IPS DF 6.9 (cell line): ENCODE data around the gene C15orf40.
A peak's percentile ranks its signal among the peaks of the same experiment; 100 is the strongest.
"Not testable (repeated sequence)": the region's sequence is repeated elsewhere in the genome, so short reads cannot be mapped to it uniquely, and the experiment has no call there.

Experiments
- DNase-seq: peaks from one replicate; pipeline ENCODE4 v3.0.0-alpha.2; 2013; ENCODE audit warnings: low read depth, low spot score
- H3K27ac ChIP-seq: one replicate; pipeline ENCODE4 v1.5.1; 2013; ENCODE audit warnings: low read length, control low read depth
- H3K27me3 ChIP-seq: 2 replicates; pipeline ENCODE4 v1.6.1; 2013; ENCODE audit warnings: mild to moderate bottlenecking, low read length; ENCODE audit not compliant: control insufficient read depth, insufficient read depth
- H3K36me3 ChIP-seq: 2 replicates; pipeline ENCODE4 v1.6.1; 2013; ENCODE audit warnings: low read length; ENCODE audit not compliant: control insufficient read depth, insufficient read depth
- H3K4me1 ChIP-seq: 2 replicates; pipeline ENCODE4 v1.6.1; 2013; ENCODE audit warnings: low read length; ENCODE audit not compliant: control insufficient read depth, insufficient read depth
- H3K4me3 ChIP-seq: 2 replicates; pipeline ENCODE4 v1.5.1; 2013; ENCODE audit warnings: mild to moderate bottlenecking, low read length
- H3K9me3 ChIP-seq: 2 replicates; pipeline ENCODE4 v1.6.1; 2013; ENCODE audit warnings: low read length, inconsistent platforms; ENCODE audit not compliant: control insufficient read depth, insufficient read depth
- WGBS: extraction: QIAGEN DNeasy Blood & Tissue Kit; methylation state at CpG from one replicate; pipeline ENCODE4 v1.1.7; 2013; ENCODE audit warnings: mixed read lengths, missing lambda C conversion rate; ENCODE audit not compliant: insufficient read length, insufficient coverage; 5-methylcytosine and 5-hydroxymethylcytosine counted together

Gene C15orf40

DNA sequence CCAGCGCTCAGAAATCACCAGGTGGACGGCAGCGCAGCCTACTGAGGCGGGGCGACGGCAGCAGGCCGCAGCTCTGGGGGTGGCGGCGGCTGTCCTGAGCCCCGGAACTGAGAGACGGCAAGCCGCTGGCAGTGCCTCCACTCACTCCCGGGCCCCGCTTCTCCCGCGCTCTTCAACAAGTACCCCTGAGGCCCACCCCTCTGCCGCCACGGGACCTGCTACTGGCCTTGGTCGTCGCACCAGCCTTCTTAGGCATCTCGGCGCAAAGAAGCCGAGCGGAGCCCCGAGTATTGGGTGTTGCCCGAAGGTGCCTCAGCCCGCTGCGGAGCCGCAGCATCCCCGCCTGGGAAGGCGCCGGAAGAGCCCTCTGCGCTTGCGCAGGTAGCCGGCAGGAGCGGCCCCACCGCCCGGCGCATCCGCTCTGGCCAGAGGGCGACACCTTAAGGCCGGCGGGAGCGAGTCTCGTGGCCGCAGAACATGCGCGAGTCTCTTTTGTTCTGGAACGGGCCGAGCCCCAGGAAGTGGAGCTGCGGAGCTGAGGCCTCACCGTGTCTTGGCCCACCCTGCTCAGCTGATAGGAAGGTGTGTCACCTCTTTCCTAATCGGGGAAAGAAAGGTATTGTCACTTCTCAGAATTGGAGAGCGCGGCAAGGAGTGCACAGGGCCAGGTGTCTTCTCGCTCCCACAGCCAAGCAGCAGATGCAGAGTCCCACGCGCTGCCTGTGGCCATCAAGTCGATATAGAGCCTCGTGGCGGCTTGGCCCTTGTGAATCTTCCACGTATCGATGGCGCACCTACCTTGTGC is at the start of gene C15orf40:
Gene C15orf40 (minus strand): TSS at position 369 of the 805 bp plus-strand sequence. CDS start 32 bp downstream, at position 337.
- H3K4me1 ChIP-seq = no peaks in the 10 kb centered on the region; the same call in 1 of the 2 replicates
- no peaks in the 10 kb centered on the region for H3K9me3 ChIP-seq
- H3K27ac ChIP-seq = no peak within 1 kb of the TSS
- WGBS = no CpG with 5 or more reads among the region's 64 CpGs
- no peaks in the 10 kb centered on the region; the same call in 1 of the 2 replicates for H3K36me3 ChIP-seq
- H3K4me3 ChIP-seq = peak within 1 kb of the TSS; percentile 65
- H3K27me3 ChIP-seq = no peaks in the 10 kb centered on the region
- peak; percentile 70 for DNase-seq

DNA sequence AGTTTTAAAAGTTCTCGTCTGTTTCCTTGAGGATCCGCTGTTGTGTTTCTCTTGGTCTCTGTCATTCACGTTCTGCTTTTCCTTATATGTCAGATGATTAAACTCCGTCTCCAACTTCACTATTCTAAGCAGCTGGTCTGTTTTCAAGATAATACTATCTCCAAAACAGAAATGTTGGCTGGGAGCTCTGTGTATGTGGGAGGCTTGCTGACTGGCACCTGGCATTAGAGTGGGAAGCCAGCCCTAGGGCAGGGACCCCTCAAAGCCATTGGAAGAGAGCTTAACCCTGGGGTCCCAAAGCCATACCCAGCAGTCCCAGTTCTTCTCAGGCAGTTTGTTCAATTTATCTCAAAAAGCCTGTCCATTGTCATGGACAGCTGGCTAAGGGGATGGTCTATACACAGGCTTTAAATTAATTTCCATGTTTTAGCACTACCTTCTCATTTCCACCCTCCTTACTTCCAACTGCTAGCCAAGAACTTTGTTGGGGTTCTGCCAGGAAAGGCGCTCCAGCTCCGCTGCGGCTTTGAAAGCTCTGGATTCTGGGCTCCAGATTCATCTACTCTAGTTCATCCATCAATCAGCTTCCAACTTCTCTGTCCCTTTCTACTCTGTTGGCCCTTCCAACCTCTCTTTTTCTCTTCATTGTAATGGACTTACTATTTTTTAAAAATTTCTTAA is 46.4 kb upstream of the C15orf40 start:
- Histone ChIP-seq H3K9me3 (no peaks in the 10 kb centered on the region), H3K36me3 (0 out of 2 replicates have a peak, but pooled peaks cover 4% of the 10 kb centered on the region), H3K4me1 (no peaks in the 10 kb centered on the region), H3K4me3 (no peak overlapping the region), H3K27me3 (no peaks in the 10 kb centered on the region), H3K27ac (no peak overlapping the region)
- DNase-seq = no peak
- no CpG with 5 or more reads among the region's 7 CpGs for WGBS

DNA sequence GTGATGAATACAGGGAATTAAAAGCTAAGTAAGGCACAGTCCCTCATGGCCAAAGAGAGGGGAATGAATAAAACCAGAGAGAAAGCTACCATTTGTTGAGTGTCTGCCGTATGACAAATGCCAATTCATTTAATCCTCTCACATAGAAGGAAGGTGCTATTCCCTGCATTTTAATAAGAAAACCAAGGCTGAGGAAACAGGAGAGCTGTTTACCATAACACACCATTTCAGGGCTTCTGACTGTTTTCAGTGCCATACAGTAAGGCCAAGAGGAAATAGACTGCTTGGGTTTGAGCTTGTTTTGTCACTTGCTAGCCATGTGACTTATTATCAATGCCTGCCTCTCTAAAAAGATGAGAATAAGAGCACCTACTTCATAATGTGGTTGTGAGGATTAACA is 45.6 kb upstream of the C15orf40 start:
- H3K36me3 ChIP-seq = 0 out of 2 replicates have a peak, but pooled peaks cover 4% of the 10 kb centered on the region
- no peak for DNase-seq
- H3K4me3 ChIP-seq = no peak overlapping the region
- no peaks in the 10 kb centered on the region for H3K4me1 ChIP-seq
- no peaks in the 10 kb centered on the region for H3K27me3 ChIP-seq
- WGBS = no CpG with 5 or more reads among the region's 1 CpG
- H3K27ac ChIP-seq = no peak overlapping the region
- no peaks in the 10 kb centered on the region for H3K9me3 ChIP-seq

DNA sequence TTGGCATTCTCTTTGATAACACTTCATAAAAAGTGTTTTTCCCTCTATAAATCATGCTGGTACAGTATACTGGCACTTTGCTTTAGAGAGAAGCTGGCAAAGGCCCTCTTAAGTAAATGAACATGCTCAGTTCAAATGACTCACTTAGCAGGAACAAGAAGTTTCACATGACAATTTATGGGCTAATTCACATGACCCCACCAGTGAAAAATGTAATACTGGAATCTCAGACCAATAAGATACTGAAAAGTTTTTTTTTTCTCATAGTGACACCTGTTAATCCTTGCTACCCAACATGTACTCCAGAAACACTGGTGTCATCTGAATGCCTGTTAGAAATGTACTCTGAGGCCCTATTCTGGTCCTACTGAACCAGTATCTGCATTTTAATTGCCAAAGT is 41.7 kb upstream of the C15orf40 start:
- Histone ChIP-seq H3K9me3 (no peaks in the 10 kb centered on the region), H3K27ac (no peak overlapping the region), H3K36me3 (peaks cover 6% of the 10 kb centered on the region; the same call in 1 of the 2 replicates), H3K4me3 (no peak overlapping the region), H3K27me3 (no peaks in the 10 kb centered on the region), H3K4me1 (no peaks in the 10 kb centered on the region)
- no peak for DNase-seq

DNA sequence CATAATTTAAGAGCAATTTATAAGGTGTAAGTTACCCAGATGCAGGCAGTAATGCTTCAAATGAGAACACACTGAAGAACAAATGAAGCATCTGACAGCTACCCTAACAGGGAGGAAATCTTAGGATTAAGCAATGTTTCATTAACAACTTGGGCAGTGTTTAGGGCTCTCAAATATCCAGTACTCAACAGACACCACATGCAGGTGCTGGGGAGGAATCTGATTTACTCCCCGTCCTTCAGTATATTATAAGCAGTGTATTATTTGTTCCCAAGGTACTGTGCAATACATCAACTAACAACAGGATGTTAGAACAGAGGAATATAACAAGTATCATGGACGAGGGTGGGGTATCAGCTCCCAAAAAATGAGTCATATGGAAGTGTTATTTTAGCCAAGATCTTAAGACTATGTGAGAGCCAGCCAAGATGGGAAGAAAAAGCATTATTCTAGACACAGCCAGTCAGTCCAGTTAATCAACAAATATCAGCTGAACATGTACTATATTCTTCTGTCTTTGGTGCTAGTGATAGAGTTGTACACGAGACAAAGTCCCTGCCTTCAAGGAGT is 35.2 kb upstream of the C15orf40 start:
- peaks cover 10% of the 10 kb centered on the region; the same call in 1 of the 2 replicates for H3K36me3 ChIP-seq

DNA sequence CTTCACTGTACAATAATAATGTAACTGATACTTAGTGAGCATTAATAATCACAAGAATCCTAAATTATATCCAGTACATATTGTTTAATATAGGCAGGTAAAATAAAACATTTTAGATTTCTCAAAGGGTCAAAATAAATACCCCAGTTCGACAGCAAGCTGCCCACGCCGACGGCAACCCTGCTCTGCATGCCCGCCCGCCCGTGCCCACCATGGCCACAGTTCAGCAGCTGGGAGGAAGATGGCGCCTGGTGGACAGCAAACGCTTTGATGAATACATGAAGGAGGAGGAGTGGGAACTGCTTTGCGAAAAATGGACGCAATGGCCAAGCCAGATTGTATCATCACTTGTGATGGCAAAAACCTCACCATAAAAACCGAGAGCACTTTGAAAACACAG is 32.7 kb upstream of the C15orf40 start:
- WGBS = no CpG with 5 or more reads among the region's 12 CpGs
- H3K4me3 ChIP-seq = no peak overlapping the region
- H3K4me1 ChIP-seq = no peaks in the 10 kb centered on the region
- no peak overlapping the region for H3K27ac ChIP-seq
- H3K27me3 ChIP-seq = no peaks in the 10 kb centered on the region
- no peaks in the 10 kb centered on the region for H3K9me3 ChIP-seq
- H3K36me3 ChIP-seq = peaks cover 10% of the 10 kb centered on the region; the same call in 1 of the 2 replicates
- DNase-seq = no peak

More for the DNA sequence above, 35.2 kb upstream of the C15orf40 start:
- no peak overlapping the region for H3K27ac ChIP-seq
- no CpG with 5 or more reads among the region's 3 CpGs for WGBS
- H3K9me3 ChIP-seq = no peaks in the 10 kb centered on the region
- no peak for DNase-seq
- no peaks in the 10 kb centered on the region for H3K4me1 ChIP-seq
- no peaks in the 10 kb centered on the region for H3K27me3 ChIP-seq
- H3K4me3 ChIP-seq = no peak overlapping the region

DNA sequence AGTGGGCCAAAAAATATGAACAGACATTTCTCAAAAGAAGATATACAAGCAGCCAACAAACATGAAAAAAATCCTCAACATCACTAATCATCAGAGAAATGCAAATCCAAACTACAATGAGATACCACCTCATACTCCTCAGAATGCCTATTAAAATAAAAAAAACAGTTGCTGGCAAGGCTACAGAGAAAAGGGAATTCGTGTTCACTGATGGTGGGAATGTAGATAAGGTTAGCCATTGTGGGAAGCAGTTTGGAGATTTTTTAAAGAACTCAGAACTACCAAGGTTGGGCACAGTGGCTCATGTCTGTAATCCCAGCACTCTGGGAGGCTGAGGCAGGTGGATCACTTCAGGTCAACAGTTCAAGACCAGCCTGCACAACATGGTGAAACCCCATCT is 27.8 kb upstream of the C15orf40 start:
- Histone ChIP-seq H3K4me3 (no peak overlapping the region), H3K9me3 (no peaks in the 10 kb centered on the region; the same call in 1 of the 2 replicates), H3K4me1 (no peaks in the 10 kb centered on the region), H3K36me3 (no peaks in the 10 kb centered on the region; the same call in 1 of the 2 replicates), H3K27me3 (no peaks in the 10 kb centered on the region), H3K27ac (no peak overlapping the region)
- WGBS = no CpG with 5 or more reads among the region's 1 CpG
- DNase-seq = no peak

DNA sequence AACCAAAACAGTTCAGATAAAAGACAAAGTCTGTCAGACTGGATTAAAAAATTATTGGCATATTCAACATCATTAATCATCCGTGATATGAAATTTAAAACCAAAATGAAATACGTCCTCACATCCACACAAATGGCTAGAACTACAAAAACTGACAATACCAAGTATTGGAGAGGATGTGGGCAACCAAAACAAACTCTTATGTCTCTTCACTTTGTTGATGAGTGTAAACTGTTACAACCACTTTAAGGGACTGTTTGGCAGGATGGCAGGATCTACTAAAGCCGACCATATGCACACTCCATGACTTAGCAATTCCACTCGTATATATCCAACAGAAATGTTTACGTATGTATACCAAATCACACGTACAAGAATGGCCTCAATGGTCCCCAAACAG is 24.8 kb upstream of the C15orf40 start:
- Histone ChIP-seq H3K27ac (no peak overlapping the region), H3K27me3 (no peaks in the 10 kb centered on the region), H3K4me1 (no peaks in the 10 kb centered on the region), H3K9me3 (no peaks in the 10 kb centered on the region; the same call in 1 of the 2 replicates), H3K4me3 (no peak overlapping the region), H3K36me3 (no peaks in the 10 kb centered on the region; the same call in 1 of the 2 replicates)
- no CpG with 5 or more reads among the region's 6 CpGs for WGBS
- DNase-seq = no peak

DNA sequence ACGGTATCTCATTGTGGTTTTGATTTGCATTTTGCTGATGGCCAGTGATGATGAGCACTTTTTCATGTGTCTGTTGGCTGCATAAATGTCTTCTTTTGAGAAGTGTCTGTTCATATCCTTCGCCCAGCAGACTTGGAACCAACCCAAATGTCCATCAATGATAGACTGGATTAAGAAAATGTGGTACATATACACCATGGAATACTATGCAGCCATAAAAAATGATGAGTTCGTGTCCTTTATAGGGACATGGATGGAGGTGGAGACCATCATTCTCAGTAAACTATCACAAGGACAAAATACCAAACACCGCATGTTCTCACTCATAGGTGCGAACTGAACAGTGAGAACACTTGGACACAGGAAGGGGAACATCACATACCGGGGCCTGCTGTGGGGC is 19.8 kb upstream of the C15orf40 start:
- H3K36me3 ChIP-seq, H3K4me3 ChIP-seq, DNase-seq, H3K27ac ChIP-seq, H3K4me1 ChIP-seq, H3K9me3 ChIP-seq, H3K27me3 ChIP-seq: not testable (repeated sequence)
- no CpG with 5 or more reads among the region's 6 CpGs for WGBS

DNA sequence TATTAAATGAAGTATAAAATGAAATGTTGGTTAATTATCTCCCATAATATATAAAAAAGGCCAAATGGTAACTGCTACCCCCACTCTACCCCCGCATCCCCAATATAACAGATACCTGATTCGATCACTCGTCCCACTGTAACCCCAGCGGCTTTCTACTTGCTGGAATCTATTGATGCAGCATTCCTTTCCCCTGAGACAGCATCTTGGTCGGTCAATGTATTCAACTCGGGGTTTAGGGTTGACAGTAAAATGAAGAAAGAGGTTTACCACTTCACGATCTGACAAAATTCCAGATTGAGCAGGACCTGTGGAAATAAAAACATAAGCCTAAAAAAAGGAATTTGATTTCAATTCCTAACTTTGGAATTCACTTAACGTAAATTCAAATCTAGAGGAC is 18.6 kb upstream of the C15orf40 start:
- H3K36me3 ChIP-seq = 0 out of 2 replicates have a peak, but pooled peaks cover 3% of the 10 kb centered on the region
- no peaks in the 10 kb centered on the region for H3K9me3 ChIP-seq
- H3K4me1 ChIP-seq = no peaks in the 10 kb centered on the region
- DNase-seq = no peak
- H3K27ac ChIP-seq = no peak overlapping the region
- H3K4me3 ChIP-seq = no peak overlapping the region
- no CpG with 5 or more reads among the region's 8 CpGs for WGBS
- no peaks in the 10 kb centered on the region for H3K27me3 ChIP-seq
